HG03159 (cell line): ENCODE measurements around the gene USB1.
"Not testable (repeated sequence)": the region's sequence is repeated elsewhere in the genome, so short reads cannot be mapped to it uniquely, and the experiment has no call there.

Source experiments
- ATAC-seq: cut with Tn5 transposase; IDR thresholded peaks from one replicate; pipeline ENCODE4 v1.9.1; 2021; ENCODE audit warnings: mild to moderate bottlenecking, moderate library complexity; ENCODE audit not compliant: unreplicated experiment

The USB1 gene

GRCh38 chr16:57994361-57994760 lies 6.8 kb upstream of the USB1 start:
- no peak for ATAC-seq

- ATAC-seq = no peak
Measured at GRCh38 chr16:57994778-57995177, 6.4 kb upstream of the USB1 start.

- no peak for ATAC-seq
Measured at GRCh38 chr16:57995721-57996405, 5.3 kb upstream of the USB1 start.

- no peak for ATAC-seq
Measured at GRCh38 chr16:57996406-57997175, 4.6 kb upstream of the USB1 start.

- ATAC-seq = no peak
Measured at GRCh38 chr16:57997176-57997527, 4.1 kb upstream of the USB1 start.

- no peak for ATAC-seq
Measured at GRCh38 chr16:57997528-57998265, 3.5 kb upstream of the USB1 start.

GRCh38 chr16:57998486-57998885 lies 2.7 kb upstream of the USB1 start:
- no peak for ATAC-seq

GRCh38 chr16:57998992-57999365 lies 2.2 kb upstream of the USB1 start:
- ATAC-seq = no peak

GRCh38 chr16:57999366-57999970 lies 1.7 kb upstream of the USB1 start:
- ATAC-seq = no peak

GRCh38 chr16:57999971-58000705 lies 1.1 kb upstream of the USB1 start, which contains the start of gene ZNF319:
Gene ZNF319, minus strand, starts transcription at chr16:58000672. Its CDS starts 2,407 bp downstream, at chr16:57998265.
- peak; percentile 27 for ATAC-seq

- no peak for ATAC-seq
Measured at GRCh38 chr16:58001781-58002415, 691 bp downstream of the USB1 start.

GRCh38 chr16:58002416-58002800 lies 1.2 kb downstream of the USB1 start:
- ATAC-seq = no peak

- ATAC-seq = no peak
Measured at GRCh38 chr16:58002936-58003335, 1.7 kb downstream of the USB1 start.

GRCh38 chr16:58004736-58005135 lies 3.5 kb downstream of the USB1 start:
- not testable (repeated sequence) for ATAC-seq

GRCh38 chr16:58009856-58010416 lies 8.7 kb downstream of the USB1 start:
- no peak for ATAC-seq

- ATAC-seq = no peak
Measured at GRCh38 chr16:58010886-58011285, 9.7 kb downstream of the USB1 start.

GRCh38 chr16:58011652-58012051 lies 10.4 kb downstream of the USB1 start:
- no peak for ATAC-seq

GRCh38 chr16:58012481-58012880 lies 11.3 kb downstream of the USB1 start:
- ATAC-seq = no peak

- ATAC-seq = no peak
Measured at GRCh38 chr16:58013201-58013956, 12.2 kb downstream of the USB1 start.
